T-helper 1 cell treated with Interleukin-12 subunit alpha and Interleukin-12 subunit beta and Interleukin-4 antibody, amounts not matched to agents 30 ng/mL and 1 ng/mL, for 36 hours (primary cell): ENCODE results near the gene NADK2. TPM values are rescaled to one million over a fixed set of nuclear protein-coding genes. Genes with fewer than 3 reads are reported as not detected.
"Not testable (repeated sequence)": the region's sequence is repeated elsewhere in the genome, so short reads cannot be mapped to it uniquely, and the experiment has no call there.

Experiments
- intact Hi-C: fragments of 100-400 bp; cut with micrococcal nuclease; formaldehyde crosslinking; loops from one replicate; pipeline ENCODE4 v1.15.1; 2024
- total RNA-seq: library from RNA; stranded (reverse); gene quantifications from 2 replicates; pipeline ENCODE4 v1.2.3, GENCODE V29; 2022

NADK2 gene
- total RNA-seq, result 12.1 and 12.4 TPM in 2 replicates

- intact Hi-C loops, result loop anchor here (1.0 to 10.0 kb wide), 15 partner anchors 90 to 1403 kb away; partner anchors contain the start of genes BRIX1, DNAJC21, NUP155 and RAD1
Observed at GRCh38 chr5:36241631-36242533, at the start of gene NADK2. NADK2 (minus strand) TSS chr5:36241925; CDS start chr5:36241798, 127 bp downstream.

GRCh38 chr5:36285837-36286615 lies 44.3 kb upstream of the NADK2 start:
- intact Hi-C loops, result no loop called here

- intact Hi-C loops, result not testable (repeated sequence)
Observed at GRCh38 chr5:36283775-36284174, 42.0 kb upstream of the NADK2 start.

- intact Hi-C loops, result no loop called here
Observed at GRCh38 chr5:36281626-36282025, 39.9 kb upstream of the NADK2 start.

- intact Hi-C loops, result no loop called here
Observed at GRCh38 chr5:36279054-36279698, 37.5 kb upstream of the NADK2 start.

- intact Hi-C loops, result no loop called here
Observed at GRCh38 chr5:36277521-36278176, 35.9 kb upstream of the NADK2 start.

- intact Hi-C loops, result no loop called here
Observed at GRCh38 chr5:36276864-36277263, 35.1 kb upstream of the NADK2 start.

- intact Hi-C loops, result no loop called here
Observed at GRCh38 chr5:36273809-36274526, 32.2 kb upstream of the NADK2 start.

- intact Hi-C loops, result no loop called here
Observed at GRCh38 chr5:36272136-36272690, 30.5 kb upstream of the NADK2 start.

- intact Hi-C loops, result no loop called here
Observed at GRCh38 chr5:36270876-36271575, 29.3 kb upstream of the NADK2 start.

- intact Hi-C loops, result no loop called here
Observed at GRCh38 chr5:36270175-36270574, 28.4 kb upstream of the NADK2 start.

- intact Hi-C loops, result loop anchor here (5.0 kb wide), 1 partner anchor 193 kb away; no protein-coding TSS in a partner anchor
Observed at GRCh38 chr5:36269478-36269877, 27.8 kb upstream of the NADK2 start.

GRCh38 chr5:36267905-36268304 lies 26.2 kb upstream of the NADK2 start:
- intact Hi-C loops, result loop anchor here (5.0 kb wide), 1 partner anchor 194 kb away; no protein-coding TSS in a partner anchor

- intact Hi-C loops, result loop anchor here (2.0 kb wide), 1 partner anchor 429 kb away; no protein-coding TSS in a partner anchor
Observed at GRCh38 chr5:36264202-36264760, 22.6 kb upstream of the NADK2 start.

GRCh38 chr5:36261186-36261585 lies 19.5 kb upstream of the NADK2 start:
- intact Hi-C loops, result no loop called here

- intact Hi-C loops, result no loop called here
Observed at GRCh38 chr5:36253575-36253974, 11.8 kb upstream of the NADK2 start.

- intact Hi-C loops, result no loop called here
Observed at GRCh38 chr5:36252722-36253365, 11.1 kb upstream of the NADK2 start.

GRCh38 chr5:36251218-36251617 lies 9.5 kb upstream of the NADK2 start:
- intact Hi-C loops, result no loop called here
